AG04449 (cell line): ENCODE data around the gene SLC1A3.
"Not testable (repeated sequence)": the region's sequence is repeated elsewhere in the genome, so short reads cannot be mapped to it uniquely, and the experiment has no call there.

Source experiments
- CTCF ChIA-PET: fragments of 350-600 bp; formaldehyde crosslinking; extraction: SDS; loops from one replicate; lab custom pipeline; 2021; ENCODE audit warnings: antibody characterized with exemption; lab: Yijun Ruan, JAX
- POLR2A ChIA-PET: fragments of 400-600, 350-600 bp; formaldehyde crosslinking; extraction: SDS; loops from one replicate; lab custom pipeline; 2020; ENCODE audit warnings: antibody characterized with exemption, inconsistent platforms; lab: Yijun Ruan, JAX
- DNase-seq: peaks from one replicate; pipeline ENCODE4 v3.0.0-alpha.2; 2010; ENCODE audit warnings: low read depth, low spot score
- H3K4me3 ChIP-seq: 2 replicates; pipeline ENCODE4 v1.5.1; 2011; ENCODE audit warnings: low read depth, mild to moderate bottlenecking, control low read depth, low read length
- CTCF ChIP-seq: IDR thresholded peaks from one replicate; pipeline ENCODE4 v1.5.1; 2011; ENCODE audit warnings: mild to moderate bottlenecking, moderate library complexity, low read length, control low read depth, inconsistent platforms; ENCODE audit not compliant: insufficient read depth; ENCODE audit errors: missing control alignments

The SLC1A3 gene

GRCh38 chr5:36584009-36584875 lies 22.2 kb upstream of the SLC1A3 start:
- no peak overlapping the region for H3K4me3 ChIP-seq
- TF ChIP-seq CTCF, result no peak
- CTCF ChIA-PET, result no interaction called here
- DNase-seq, result no peak
- POLR2A ChIA-PET, result no interaction called here

- no peak overlapping the region for H3K4me3 ChIP-seq
- DNase-seq, result no peak
- POLR2A ChIA-PET, result no interaction called here
- CTCF ChIA-PET, result interaction anchor here (1.5 kb wide), 1 partner anchor 280 kb away, joined by 3 read pairs; no protein-coding TSS in a partner anchor
- TF ChIP-seq CTCF, result no peak
These were observed 20.7 kb upstream of the SLC1A3 start for GRCh38 chr5:36585701-36586100.

- DNase-seq, result no peak
- CTCF ChIA-PET, result interaction anchor here (2.1 kb wide), 1 partner anchor 108 kb away, joined by 5 read pairs; no protein-coding TSS in a partner anchor
- POLR2A ChIA-PET, result no interaction called here
- H3K4me3 ChIP-seq, result no peak overlapping the region
- TF ChIP-seq CTCF, result no peak
These were observed 19.1 kb upstream of the SLC1A3 start for GRCh38 chr5:36587354-36587753.

GRCh38 chr5:36589735-36590134 lies 16.7 kb upstream of the SLC1A3 start:
- POLR2A ChIA-PET, H3K4me3 ChIP-seq, DNase-seq: not testable (repeated sequence)
- CTCF ChIA-PET, result interaction anchor here (1.5 kb wide), 1 partner anchor 82 kb away, joined by 3 read pairs; no protein-coding TSS in a partner anchor

GRCh38 chr5:36590513-36591286 lies 15.7 kb upstream of the SLC1A3 start:
- no peak for TF ChIP-seq CTCF
- no peak for DNase-seq
- POLR2A ChIA-PET, result no interaction called here
- CTCF ChIA-PET, result no interaction called here
- H3K4me3 ChIP-seq, result no peak overlapping the region

- no peak for TF ChIP-seq CTCF
- H3K4me3 ChIP-seq, result no peak overlapping the region
- no peak for DNase-seq
- CTCF ChIA-PET, result no interaction called here
- POLR2A ChIA-PET, result no interaction called here
These were observed 12.5 kb upstream of the SLC1A3 start for GRCh38 chr5:36593867-36594266.
